ENCODE data around the gene STMN1.

- TF ChIP-seq EZH2phosphoT487 (IDR thresholded peaks at IDR 0.05; ENCODE audit: borderline replicate concordance, low read length) (no peak), CTCF (conservative IDR thresholded peaks at IDR 0.05; ENCODE audit: low read depth, low read length) (no peak)
These were observed 36.2 kb downstream of the STMN1 start for GRCh38 chr1:25869909-25870606.

All from PC-3 (cell line).